UCSD-AML1 (cell line): Measurements from ENCODE around the gene RAB7B.

Experiments used
- DNase-seq: peaks from one replicate; lab custom pipeline; 2025; ENCODE audit not compliant: unreplicated experiment; lab: John Stamatoyannopoulos, UW

RAB7B gene

DNA sequence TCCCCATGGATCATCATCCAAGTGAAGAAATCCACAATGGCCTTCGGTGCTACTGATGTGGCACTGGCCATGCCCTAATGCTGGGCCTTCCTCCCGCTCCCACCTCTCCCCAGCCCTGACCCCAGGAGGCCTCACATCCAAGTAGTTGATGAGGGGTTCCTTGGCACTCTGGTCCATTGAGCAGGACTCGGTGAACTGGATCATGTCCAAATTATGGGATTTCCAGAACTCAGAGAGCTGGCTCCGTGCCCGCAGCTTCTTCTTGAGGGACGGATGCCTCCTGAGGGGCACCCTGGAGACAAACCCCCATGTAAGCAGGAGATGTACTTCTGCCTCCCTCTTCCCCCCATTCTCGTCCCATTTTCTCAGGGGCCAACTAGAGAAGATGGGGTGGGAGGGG lies 19.6 kb upstream of the RAB7B start:
- DNase-seq = no peak

DNA sequence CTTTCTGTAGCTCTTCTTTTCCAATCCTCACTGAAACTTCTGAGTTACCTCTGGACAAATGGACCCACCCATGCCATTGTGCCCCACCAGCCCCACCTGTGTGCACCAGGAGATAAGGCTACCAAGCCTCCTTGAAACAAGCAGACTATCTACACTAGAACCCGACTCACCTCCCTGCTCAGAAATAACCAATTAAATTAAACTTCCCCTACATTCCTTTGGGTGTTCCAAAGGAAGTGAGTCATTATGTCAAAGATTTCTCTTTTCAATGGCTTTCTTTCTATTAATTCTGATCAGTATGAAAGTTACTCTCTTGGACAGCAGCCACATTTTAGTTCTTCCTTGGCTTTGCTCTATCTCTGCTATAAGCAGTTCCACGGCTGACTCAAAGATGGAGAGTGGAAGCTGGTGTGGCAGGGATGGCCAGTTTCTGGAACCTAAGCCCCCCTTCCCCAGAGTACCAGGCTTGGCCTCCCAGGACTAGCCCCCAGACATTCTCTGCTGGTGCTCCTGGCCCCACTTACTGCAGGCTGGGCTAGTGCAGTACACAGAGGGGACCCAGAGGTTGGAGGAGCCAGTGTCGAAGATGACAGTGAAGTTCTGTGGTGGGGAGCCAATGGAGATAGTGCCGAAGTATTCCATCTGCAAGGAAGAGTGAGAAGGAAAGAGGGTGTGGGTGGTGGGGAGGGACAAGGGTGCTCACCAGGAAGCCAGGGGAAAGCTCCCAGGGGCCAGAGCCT lies 18.6 kb upstream of the RAB7B start:
- DNase-seq = no peak

DNA sequence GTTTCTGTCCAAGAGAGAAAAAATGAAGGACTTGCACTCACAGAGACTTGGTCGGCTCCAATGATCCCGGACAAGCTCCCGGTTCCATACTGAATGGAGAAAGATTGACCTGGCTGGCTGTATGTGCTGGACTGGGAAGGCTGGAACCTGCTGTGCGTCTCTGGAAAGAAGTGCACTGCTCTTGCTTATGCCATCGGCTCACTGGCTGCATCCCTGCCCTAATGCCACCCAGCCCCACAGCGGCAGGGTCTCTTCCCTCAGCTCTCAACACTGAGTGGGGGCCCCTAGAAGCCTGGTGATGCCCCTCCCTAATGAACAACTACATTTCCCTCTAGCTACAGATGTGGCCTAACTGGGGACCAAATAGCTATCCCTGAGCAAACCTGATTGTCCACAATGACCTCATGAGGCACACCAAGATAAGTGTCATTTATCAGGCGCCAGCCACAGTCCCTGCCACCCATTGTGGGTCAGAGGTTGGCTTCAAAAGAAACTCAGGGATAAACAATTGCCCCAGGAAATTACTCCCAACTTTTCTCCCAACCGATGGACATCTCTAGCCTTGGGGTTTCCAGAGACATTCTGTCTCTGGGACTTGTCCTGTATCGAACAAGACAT lies 17.9 kb upstream of the RAB7B start:
- DNase-seq = no peak

DNA sequence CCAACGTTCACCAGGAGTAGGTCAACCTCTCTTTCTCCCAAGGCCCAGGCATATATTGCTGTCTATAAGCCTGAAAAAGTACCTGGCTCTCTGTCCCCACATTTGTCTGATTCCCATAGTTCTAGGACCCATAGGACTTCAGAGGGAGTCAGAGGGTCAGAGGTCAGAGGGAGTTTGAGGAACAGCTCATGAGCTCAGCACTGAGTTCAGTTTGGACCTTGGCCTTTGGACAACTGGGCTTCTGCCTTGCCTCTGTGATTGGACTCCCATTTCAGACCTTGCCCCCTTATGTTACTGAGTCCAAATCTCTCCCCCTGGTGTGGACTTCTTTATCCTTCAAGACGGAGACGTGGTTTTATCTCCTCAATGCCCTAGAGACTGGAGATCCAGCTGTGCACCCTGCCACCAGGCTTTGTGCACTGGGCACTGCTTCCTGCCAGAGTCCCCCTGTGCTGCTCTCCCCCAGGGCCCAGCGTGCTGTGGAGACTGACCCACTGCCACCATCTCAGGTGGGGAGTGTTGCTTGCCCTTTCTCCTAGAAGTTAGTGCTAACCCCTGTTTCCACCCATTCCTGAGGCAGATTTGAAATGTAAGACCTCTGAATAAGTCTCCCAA lies 17.3 kb upstream of the RAB7B start:
- DNase-seq = no peak

DNA sequence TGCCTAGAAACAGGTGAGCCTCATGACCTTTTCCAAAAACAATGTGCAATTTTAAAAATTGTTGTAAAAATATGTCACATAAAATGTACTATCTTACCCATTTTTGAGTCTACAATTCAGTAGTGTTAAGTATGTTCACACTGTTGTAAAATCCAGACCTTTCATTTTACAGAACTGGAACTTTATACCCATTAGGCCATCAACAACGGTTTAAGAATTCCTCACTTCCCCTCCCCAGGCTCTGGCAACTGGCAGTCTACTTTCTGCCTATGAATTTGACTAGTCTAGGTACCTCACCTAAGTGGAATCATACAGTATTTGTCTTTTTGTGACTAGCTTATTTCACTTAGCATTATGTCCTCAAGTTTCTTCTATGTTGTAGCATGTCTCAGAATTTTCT lies 11.9 kb upstream of the RAB7B start:
- no peak for DNase-seq

DNA sequence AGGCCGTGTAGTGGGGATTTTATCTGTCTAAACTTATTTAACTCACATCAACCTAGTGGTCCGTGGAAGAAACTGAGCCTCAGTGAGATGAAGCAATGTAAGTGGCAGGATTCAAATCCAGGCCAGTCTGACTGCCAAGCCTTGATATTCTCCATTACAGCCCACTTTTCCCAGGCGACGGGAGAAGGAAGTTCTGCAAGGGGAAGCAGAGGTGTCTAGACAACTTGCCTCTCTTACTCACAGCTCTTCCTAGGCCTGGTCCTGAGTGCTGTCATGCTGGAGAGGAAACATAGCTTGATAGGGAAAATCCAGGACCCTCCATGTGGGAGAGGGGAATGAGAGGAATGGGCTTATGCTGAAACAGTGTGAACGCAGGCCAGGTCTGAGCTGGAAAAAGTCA lies 11.4 kb upstream of the RAB7B start:
- no peak for DNase-seq

DNA sequence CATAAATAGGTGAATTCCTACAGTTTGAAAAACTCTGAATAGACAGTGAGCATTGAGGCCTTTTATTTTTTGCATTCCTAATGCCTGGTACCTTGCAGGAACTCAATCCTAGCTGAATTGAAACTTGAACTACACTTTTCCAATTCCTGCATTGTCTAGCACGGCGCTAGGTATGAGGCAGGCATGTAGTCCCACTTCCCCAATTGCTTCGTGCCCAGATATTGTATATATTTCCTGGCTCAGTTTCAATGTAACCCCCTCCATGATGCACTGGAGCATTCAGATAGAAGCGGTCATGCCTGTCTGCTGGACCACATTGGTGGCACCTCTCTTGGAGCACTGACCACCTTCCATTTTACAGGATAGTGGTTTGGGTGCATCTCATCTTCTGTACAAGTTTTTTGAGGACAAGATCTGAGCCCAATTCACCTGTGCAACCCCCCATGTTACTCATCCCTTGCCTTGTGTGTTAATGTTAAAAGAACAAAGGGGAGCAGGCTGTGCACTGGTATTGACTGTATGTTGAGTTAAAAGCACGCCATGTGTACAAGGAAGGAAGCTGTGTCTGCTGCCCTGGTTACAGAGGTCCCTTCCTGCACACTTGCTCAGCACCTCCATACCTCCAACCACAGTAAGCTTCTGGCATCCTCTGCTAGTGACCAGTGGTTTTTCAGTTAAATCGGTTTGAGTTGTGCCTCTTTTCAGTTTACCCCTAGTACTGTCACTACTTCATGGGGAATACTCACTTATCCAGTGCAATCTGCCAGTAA lies 10.0 kb upstream of the RAB7B start:
- no peak for DNase-seq

DNA sequence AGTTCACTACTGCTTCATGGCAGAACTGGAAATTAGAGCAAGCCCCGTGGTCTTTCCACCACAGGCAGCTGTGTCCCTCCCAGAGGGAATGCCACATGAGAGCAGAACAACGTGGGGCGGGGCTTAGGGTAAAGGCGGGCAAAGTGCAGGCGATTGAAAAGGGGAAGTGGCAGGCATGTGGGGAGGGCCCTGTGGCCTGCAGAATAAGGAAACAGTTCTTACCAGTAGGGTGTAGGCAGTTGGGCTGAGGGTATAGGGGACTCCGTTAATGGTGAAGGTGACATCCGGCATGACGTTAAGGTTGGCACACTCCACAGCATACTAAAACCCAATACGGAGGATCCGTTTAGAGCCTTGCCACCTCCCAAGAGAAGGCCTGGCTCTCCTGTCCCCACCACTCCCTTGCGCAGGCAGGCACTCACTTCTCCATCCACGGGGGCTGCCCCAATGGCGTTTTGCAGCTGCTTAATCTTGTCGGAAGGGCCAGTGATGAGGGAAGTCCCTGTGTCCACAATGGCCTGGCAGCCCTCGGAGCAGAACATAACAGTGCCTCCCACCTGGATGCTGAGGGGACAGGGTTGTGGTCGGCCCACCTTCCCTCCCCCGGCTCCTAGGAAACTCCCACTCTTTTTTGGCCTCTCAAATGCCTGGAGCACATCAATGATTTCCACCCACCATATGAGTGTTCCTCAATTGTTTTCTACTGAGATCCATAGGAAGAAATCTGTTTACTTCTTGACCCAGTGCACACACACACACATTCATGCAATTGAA lies 9.1 kb upstream of the RAB7B start:
- DNase-seq = peak; percentile 93

DNA sequence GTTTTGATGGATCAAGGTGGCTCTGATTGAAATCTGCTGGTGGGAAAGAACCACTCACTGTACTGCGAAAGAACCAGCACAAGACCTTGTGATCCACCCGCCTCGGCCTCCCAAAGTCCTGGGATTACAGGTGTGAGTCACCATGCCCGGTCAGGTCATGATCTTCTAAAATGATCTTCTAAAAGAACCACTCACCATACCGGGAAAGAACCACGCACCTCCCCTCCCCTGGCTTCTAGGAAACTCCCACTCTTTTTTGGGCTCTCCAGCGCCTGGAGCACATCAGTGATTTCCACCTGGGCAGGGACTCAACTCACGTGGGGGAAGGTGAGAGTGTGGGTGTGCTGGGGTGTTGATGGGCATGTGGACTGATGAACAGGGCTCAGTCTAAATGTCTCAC lies 7.9 kb upstream of the RAB7B start:
- no peak for DNase-seq

DNA sequence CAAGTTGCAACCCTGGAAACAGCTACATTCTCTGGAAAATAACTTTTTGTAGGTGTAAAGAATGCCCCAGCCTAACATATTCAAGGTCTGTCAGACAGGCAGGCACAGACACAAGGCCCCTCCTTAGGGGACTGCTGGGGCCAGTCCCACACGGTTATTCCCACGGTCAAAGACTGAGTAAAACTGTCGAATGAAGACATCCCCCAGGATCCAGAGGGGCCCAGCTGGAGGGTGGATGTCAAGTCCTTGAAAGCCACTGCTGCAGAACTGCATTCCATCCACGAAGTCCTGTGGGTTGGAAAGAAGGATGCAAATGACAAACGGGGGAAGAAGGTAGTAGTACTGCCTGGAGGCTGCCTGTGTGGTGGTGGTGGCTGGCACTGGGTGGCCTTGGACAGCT lies 6.9 kb upstream of the RAB7B start:
- no peak for DNase-seq

DNA sequence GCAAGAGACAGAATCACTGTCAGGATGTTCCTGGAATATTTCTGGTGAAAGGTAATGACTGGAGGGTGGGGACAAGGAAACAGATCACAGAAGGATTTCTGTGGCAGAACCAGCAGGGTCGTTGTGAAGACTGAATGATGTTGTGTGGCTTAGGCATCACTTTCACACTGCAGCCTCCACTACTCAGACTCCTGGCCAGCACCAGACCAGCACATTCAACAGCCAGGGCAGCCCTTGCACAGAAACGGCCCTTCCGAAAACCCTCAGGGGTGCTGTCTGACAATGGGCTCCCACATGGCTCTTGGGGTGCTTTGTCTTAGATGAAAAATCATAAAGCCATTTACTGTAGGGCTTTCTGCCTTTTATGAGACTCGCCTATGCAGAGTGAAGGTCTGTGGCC lies 3.8 kb upstream of the RAB7B start:
- no peak for DNase-seq

DNA sequence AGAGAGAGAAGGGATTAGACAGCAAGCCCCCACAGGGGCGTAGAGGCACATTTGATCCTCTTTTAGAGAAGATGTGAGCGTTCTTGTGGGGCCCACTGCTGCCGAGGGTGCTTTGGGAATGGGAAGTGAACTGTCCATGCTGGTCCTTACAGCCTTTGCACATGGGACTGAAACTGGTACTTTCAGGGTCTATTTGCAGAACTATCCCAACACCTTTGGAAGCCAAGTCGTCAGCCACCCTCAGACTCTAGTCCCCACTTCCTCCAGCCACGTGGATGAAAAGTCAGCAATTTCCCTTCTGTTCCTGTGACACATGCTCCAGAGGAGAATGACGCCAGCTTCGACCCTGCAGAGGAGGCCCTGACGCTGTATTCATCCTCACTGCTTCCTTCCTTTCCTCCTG lies 2.6 kb upstream of the RAB7B start:
- no peak for DNase-seq

DNA sequence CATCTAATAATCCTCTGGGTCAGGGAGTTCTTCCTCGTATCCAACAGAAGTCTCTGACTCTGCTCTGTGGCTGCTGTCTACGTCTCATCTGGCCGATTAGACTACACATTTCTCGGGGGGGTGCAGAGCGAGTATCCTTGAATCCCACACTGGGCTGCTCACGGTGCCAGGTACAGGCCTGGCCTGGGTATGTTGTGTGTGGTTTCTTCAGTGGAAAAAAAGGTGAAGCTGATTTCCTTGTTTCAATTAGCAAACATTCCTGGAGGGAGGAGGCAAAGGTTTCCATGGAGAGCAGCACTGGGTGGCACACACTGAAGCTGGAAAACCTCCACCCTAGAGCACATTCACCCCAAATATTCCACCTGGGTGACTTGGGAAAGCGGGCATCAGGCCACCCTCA lies 2.0 kb upstream of the RAB7B start:
- DNase-seq = no peak

DNA sequence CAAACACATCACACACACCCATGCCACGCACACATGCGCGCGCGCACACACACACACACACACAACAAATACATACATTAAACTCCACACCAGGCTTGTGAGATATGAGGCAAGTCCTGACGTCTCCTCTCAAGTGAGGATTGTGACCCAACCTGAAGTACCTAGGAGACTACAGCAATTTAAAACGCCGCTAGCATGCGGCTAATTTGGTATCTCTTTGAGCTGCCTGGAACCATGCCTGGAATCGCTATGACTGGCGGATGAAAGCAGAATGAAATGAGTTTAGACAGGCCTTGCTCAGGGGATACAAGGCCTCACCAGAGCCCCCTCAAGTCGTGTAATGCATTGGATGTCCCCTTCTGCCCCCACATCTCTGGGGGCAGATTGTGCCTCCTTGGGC lies 1.6 kb upstream of the RAB7B start:
- no peak for DNase-seq

DNA sequence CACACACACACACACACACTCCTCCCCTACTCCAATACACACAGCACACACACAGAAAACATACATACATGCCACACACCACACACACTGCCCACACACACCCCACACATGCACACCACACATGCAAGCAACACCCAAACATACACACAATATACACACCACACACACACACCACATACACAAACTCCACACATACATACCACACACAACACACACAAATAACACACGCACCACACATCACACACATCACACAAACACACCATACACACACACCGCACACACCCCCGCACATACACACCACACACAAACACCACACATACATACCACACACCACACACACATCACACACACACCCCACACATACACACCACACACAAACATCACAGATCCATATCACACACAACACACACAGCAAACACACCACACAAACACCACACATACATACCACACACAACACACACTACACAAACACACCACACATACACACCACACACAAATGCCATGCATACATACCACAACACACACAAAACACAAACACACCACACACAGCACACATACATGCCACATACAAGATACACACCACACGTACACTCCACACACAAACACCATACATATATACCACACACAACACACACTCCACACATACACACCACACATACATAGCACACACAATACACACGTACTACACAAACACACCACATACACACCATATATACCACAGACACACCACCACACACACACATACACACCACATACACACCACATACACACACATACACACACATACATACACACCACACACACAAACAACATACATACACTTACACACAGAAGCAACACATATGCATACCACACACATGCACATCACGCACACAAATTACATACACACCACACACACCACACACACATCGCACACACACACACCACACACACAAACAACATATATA lies 932 bp upstream of the RAB7B start:
- DNase-seq = no peak

DNA sequence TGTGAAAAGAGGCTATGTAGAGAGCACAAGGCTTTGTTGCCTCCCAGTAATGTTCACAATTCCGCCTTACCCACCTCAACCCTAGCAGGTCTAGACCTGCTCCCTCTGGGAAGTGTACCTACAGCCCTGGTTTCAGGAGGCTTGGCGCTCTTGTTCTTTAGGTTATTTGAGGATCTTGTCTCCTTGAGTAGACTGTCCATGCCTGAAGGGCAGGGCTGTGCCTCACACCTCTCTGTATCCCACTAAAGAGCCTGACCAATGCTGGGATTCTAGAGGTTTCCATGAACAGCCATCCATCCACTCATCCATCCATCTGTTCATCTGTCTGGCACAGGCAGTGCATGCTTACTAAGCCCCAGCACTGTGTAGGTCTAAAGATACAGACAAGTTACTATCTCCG lies 1.0 kb downstream of the RAB7B start:
- no peak for DNase-seq

DNA sequence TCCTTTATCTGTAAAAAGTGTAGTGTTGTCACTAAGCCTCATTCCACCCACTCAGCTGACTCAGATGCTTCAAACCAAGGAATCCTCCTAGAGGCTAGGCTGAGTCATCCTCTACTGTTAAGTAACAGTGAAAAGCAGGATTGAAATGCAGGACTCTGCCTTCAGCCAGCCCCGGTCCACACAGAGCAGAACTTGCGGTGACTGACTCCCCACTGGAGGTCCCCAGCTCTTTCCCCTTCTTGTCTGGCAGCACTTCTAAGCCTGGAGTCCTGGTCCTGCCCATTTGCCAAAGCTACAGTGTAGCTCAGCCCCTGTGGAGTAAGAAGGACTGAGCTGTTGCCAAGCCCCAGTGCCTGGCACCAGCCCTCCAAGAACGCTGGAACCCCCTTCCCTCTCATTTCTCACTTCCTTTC lies 1.7 kb downstream of the RAB7B start:
- DNase-seq = no peak

DNA sequence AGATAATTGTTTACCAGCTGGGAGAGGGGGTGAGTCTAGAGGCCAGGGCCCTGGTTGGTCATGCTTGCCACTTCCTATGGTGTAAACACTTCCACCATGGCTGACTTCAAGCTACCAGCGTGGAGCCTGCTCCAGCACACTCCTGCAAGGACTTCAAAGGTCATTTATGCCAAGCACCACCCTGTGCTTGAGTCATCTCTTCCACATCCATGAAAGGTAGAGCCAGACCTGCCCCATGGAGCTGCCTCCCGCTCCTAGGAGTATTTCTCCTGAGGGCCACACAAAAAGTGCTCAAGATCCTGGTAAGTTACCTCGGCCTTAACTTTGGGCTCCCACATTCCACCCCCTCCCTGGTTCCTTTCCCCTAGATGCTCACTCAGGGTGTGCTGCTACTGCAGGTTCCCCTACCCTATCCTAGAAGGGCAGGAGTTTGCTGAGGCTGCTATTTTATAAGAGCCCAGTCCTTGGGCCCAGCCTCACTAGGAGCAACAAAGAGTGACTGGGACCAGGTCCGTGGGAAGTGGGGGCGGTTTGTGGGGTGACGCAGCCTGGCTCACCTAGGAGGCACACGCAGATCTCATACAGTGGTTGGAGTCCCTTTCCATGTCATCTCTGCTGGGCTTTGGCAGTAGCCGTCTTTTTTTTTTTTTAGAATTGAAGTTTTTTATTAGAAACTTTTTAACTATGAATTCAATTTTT lies 2.4 kb downstream of the RAB7B start:
- no peak for DNase-seq

DNA sequence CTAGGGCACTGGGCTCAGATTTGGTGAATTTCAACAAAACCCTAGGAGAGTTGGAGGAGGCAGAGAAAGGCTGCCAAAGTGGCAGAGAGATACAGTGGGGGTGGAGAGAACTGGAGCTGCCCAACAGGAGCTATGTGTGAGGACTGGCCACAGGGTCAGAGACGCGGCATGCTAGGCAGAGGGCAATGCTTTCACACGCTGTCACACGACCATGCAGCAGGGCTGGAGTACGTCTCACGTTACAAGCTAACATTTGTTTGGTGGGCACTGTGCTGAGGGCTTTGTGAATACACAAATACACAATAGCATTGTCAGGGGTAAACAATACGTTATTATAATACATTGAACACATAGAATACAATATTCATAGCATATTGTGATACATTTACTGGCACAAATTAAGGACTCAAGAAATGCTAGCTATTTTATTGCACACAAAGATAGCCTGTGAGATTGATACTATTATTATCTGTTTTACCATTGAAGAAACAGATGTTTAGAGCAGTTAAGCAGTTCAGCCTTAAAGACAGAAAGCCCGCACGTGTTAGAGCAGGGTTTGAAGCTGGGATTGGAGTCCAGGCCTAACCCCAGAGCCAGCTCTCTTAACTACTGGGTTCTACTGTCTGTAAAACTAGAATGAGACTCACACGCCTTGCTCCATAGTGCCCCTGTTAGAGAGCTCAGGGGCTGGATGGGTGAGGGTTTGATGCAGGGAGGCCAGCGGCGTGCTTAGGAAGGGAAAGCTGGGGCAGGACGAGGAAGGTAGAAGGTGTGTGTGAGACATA lies 4.5 kb downstream of the RAB7B start:
- no peak for DNase-seq
